H1 (cell line): ENCODE measurements around the gene PRSS2.
"Not testable (repeated sequence)": the region's sequence is repeated elsewhere in the genome, so short reads cannot be mapped to it uniquely, and the experiment has no call there.

Source experiments
- CTCF ChIP-seq, 3 experiments: IDR thresholded peaks; 1 replicate in 2 of 3; 2 replicates in 1 of 3; pipeline versions ENCODE4 v1.5.1 to v1.6.1; 2011; ENCODE audit warnings: low read length in 3 of 3, mild to moderate bottlenecking in 3 of 3, inconsistent platforms in 2 of 3, low read depth in 1 of 3, moderate library complexity in 1 of 3; ENCODE audit not compliant: insufficient read depth in 1 of 3; ENCODE audit errors: control extremely low read depth in 1 of 3
- E2F6 ChIP-seq: IDR thresholded peaks from 2 replicates; pipeline ENCODE4 v1.6.1; 2012; ENCODE audit warnings: inconsistent platforms
- EP300 ChIP-seq, 2 experiments: IDR thresholded peaks; 1 replicate in 1 of 2; 2 replicates in 1 of 2; pipeline ENCODE4 v1.6.1; 2011 to 2012; ENCODE audit warnings: low read depth in 2 of 2, low read length in 2 of 2, mild to moderate bottlenecking in 2 of 2, borderline replicate concordance in 1 of 2, inconsistent platforms in 1 of 2, moderate library complexity in 1 of 2
- MAX ChIP-seq: IDR thresholded peaks from 2 replicates; pipeline ENCODE4 v1.6.1; 2012; ENCODE audit warnings: inconsistent platforms
- RAD21 ChIP-seq, 2 experiments: IDR thresholded peaks in 1 of 2; conservative IDR thresholded peaks in 1 of 2; 2 replicates each; pipeline ENCODE4 v1.6.1; 2011; ENCODE audit warnings: low read depth in 2 of 2, low read length in 2 of 2, improper control_type of control experiment in 1 of 2, inconsistent platforms in 1 of 2, mild to moderate bottlenecking in 1 of 2, moderate library complexity in 1 of 2
- TAF1 ChIP-seq: IDR thresholded peaks from 2 replicates; pipeline ENCODE4 v1.6.1; 2011; ENCODE audit warnings: mild to moderate bottlenecking, low read depth, low read length

GRCh38 chr7:142768885-142769284 is 1.9 kb upstream of the PRSS2 start:
- TF ChIP-seq EP300 (IDR thresholded peaks at IDR 0.05; ENCODE audit: borderline replicate concordance in 1 of 2, low read depth in 2 of 2, low read length in 2 of 2); TAF1; E2F6; CTCF (IDR thresholded peaks at IDR 0.05; ENCODE audit: control extremely low read depth in 1 of 3, insufficient read depth in 1 of 3, low read depth in 1 of 3, low read length in 3 of 3); MAX; RAD21 (IDR thresholded peaks at IDR 0.05 in 1 of 2, conservative IDR thresholded peaks at IDR 0.05 in 1 of 2; ENCODE audit: low read depth in 2 of 2, low read length in 2 of 2): not testable (repeated sequence)
